GM23338 (cell line): ENCODE data around the gene IRAK1. TPM values are rescaled to one million over a fixed set of nuclear protein-coding genes. Genes with fewer than 3 reads are reported as not detected.
A peak's percentile ranks its signal among the peaks of the same experiment; 100 is the strongest.

Experiments used
- ATAC-seq: fragments of 200-7000 bp; cut with Tn5 transposase; 3 replicates; pipeline ENCODE4 v1.9.1; 2020
- DNase-seq: peaks from one replicate; pipeline ENCODE4 v3.0.0-alpha.2; 2015; ENCODE audit warnings: low spot score
- H2AFZ ChIP-seq: fragments of 200-600 bp; sonication (generic); 2 replicates; pipeline ENCODE4 v1.8.0; 2016; ENCODE audit warnings: antibody characterized with exemption, mild to moderate bottlenecking, moderate library complexity
- H3F3A ChIP-seq: fragments of 200-600 bp; sonication (generic); replicated peaks from 2 replicates; pipeline ENCODE4 v1.8.0; 2017; ENCODE audit warnings: antibody characterized with exemption, mixed run types, low read depth
- H3K27ac ChIP-seq: fragments of 200-600 bp; sonication (generic); 2 replicates; pipeline ENCODE4 v1.6.1; 2016; ENCODE audit warnings: low read depth
- H3K27me3 ChIP-seq: fragments of 200-600 bp; sonication (generic); 2 replicates; pipeline ENCODE4 v1.8.0; 2016; ENCODE audit warnings: mild to moderate bottlenecking, mixed run types, moderate library complexity; ENCODE audit not compliant: insufficient read depth
- H3K36me3 ChIP-seq: fragments of 200-600 bp; sonication (generic); 2 replicates; pipeline ENCODE4 v1.8.0; 2016; ENCODE audit warnings: mild to moderate bottlenecking; ENCODE audit not compliant: insufficient read depth
- H3K4me1 ChIP-seq: fragments of 200-600 bp; sonication (generic); 2 replicates; pipeline ENCODE4 v1.8.0; 2016; ENCODE audit warnings: mild to moderate bottlenecking, moderate library complexity; ENCODE audit not compliant: insufficient read depth
- H3K4me2 ChIP-seq: fragments of 200-600 bp; sonication (generic); 2 replicates; pipeline ENCODE4 v1.7.1; 2017; ENCODE audit warnings: mixed run types
- H3K4me3 ChIP-seq: fragments of 200-600 bp; sonication (generic); 2 replicates; pipeline ENCODE4 v1.6.1; 2016; ENCODE audit warnings: mixed run types
- H3K79me2 ChIP-seq: fragments of 200-600 bp; sonication (generic); replicated peaks from 2 replicates; pipeline ENCODE4 v1.8.0; 2017; ENCODE audit warnings: mild to moderate bottlenecking; ENCODE audit not compliant: insufficient read depth
- H3K9me2 ChIP-seq: fragments of 200-600 bp; sonication (generic); 2 replicates; pipeline ENCODE4 v1.8.0; 2017; ENCODE audit not compliant: insufficient read depth
- H4K20me1 ChIP-seq: fragments of 200-600 bp; sonication (generic); replicated peaks from 2 replicates; pipeline ENCODE4 v1.8.0; 2017; ENCODE audit warnings: mild to moderate bottlenecking; ENCODE audit not compliant: insufficient read depth
- H3K27ac Mint-ChIP-seq: 2 replicates; pipeline ENCODE4 v1.8.0; 2020; ENCODE audit warnings: inconsistent platforms, mild to moderate bottlenecking, moderate library complexity, mixed read lengths
- H3K27me3 Mint-ChIP-seq: 3 replicates; pipeline ENCODE4 v1.8.0; 2022; ENCODE audit warnings: low read depth, mild to moderate bottlenecking, moderate library complexity, mixed read lengths, inconsistent platforms; ENCODE audit not compliant: insufficient read depth, poor library complexity
- H3K36me3 Mint-ChIP-seq: 3 replicates; pipeline ENCODE4 v1.8.0; 2021; ENCODE audit warnings: low read depth, mild to moderate bottlenecking, inconsistent platforms, moderate library complexity, mixed read lengths
- H3K4me1 Mint-ChIP-seq: 3 replicates; pipeline ENCODE4 v1.8.0; 2020; ENCODE audit warnings: mild to moderate bottlenecking, inconsistent platforms, mixed read lengths
- H3K4me3 Mint-ChIP-seq: 3 replicates; pipeline ENCODE4 v1.8.0; 2021; ENCODE audit warnings: moderate library complexity, mild to moderate bottlenecking, inconsistent platforms, mixed read lengths
- H3K9me3 Mint-ChIP-seq: 3 replicates; pipeline ENCODE4 v1.8.0; 2020; ENCODE audit warnings: moderate library complexity, mild to moderate bottlenecking, inconsistent platforms, mixed read lengths
- CREB1 ChIP-seq: fragments of 250-450 bp; sonication (Bioruptor Pico); IDR thresholded peaks from 2 replicates; pipeline ENCODE4 v1.5.0; 2020; ENCODE audit warnings: low read depth, mild to moderate bottlenecking, moderate library complexity
- ETS1 ChIP-seq: IDR thresholded peaks from 2 replicates; pipeline ENCODE4 v1.6.1; 2016; ENCODE audit warnings: antibody characterized with exemption
- EZH2 ChIP-seq: fragments of 200-600 bp; sonication (generic); IDR thresholded peaks from one replicate; pipeline ENCODE4 v1.8.0; 2017; ENCODE audit warnings: antibody characterized with exemption, mild to moderate bottlenecking, low read depth; ENCODE audit not compliant: unreplicated experiment
- POLR2AphosphoS5 ChIP-seq: IDR thresholded peaks from 2 replicates; pipeline ENCODE4 v1.6.1; 2016; ENCODE audit warnings: antibody characterized with exemption, low read depth
- STAT1 ChIP-seq: IDR thresholded peaks from one replicate; pipeline ENCODE4 v1.6.1; 2016; ENCODE audit warnings: antibody characterized with exemption; ENCODE audit not compliant: unreplicated experiment
- ZNF114 ChIP-seq: fragments of 250-450 bp; sonication (Bioruptor Pico); IDR thresholded peaks from 2 replicates; pipeline ENCODE4 v1.5.0; 2020; ENCODE audit warnings: mild to moderate bottlenecking, moderate library complexity
- polyA plus RNA-seq: library from polyadenylated mRNA; unstranded; fragments of >200 nt; fragmentation: Nextera tagmentation; extraction: Ambion mirVana; gene quantifications from 2 replicates; pipeline ENCODE4 v1.2.1, GENCODE V29; 2016
- total RNA-seq: library from RNA; depleted of rRNA; stranded (reverse); fragments of >200 nt; shearing (Covaris generic); gene quantifications from 2 replicates; pipeline ENCODE4 v1.2.3, GENCODE V29; 2014

Gene IRAK1
- total and polyA plus RNA-seq, 2 experiments from 2014 or later: 21.6 to 38.0 TPM

GRCh38 chrX:153972368-153973126, 47.2 kb downstream of the IRAK1 start, which contains the start of gene TMEM187:
Gene TMEM187, plus strand, starts transcription at chrX:153972754. Its CDS starts 9,309 bp downstream, at chrX:153982063.
- ATAC-seq (peak; percentile 25), DNase-seq (peak; percentile 89)
- Histone ChIP-seq H3K27me3 (no peaks in the 10 kb centered on the region), H3K79me2 (peaks cover 30% of the 10 kb centered on the region), H3K4me3 (peak within 1 kb of the TSS; percentile 85), H3K9me2 (no peaks in the 10 kb centered on the region), H3K36me3 (no peaks in the 10 kb centered on the region), H4K20me1 (peaks cover 11% of the 10 kb centered on the region; the same call in 1 of the 2 replicates), H3K4me2 (peak within 1 kb of the TSS; percentile 88), H3F3A (0 out of 2 replicates have a peak, but pooled peaks cover 4% of the 10 kb centered on the region), H3K27ac (peak within 1 kb of the TSS; percentile 99), H2AFZ (no peak within 1 kb of the TSS), H3K4me1 (peaks cover 12% of the 10 kb centered on the region)
- Mint-ChIP-seq H3K4me1 (peaks cover 24% of the 10 kb centered on the region), H3K27ac (peak within 1 kb of the TSS; percentile 100), H3K27me3 (peaks cover 3% of the 10 kb centered on the region), H3K9me3 (no peaks in the 10 kb centered on the region; the same call in 2 of the 3 replicates), H3K4me3 (peak within 1 kb of the TSS; percentile 100), H3K36me3 (peaks cover 12% of the 10 kb centered on the region)
- TF ChIP-seq CREB1 (CRISPR knock-in tag): peak; percentile 87
- TF ChIP-seq POLR2AphosphoS5: no peak; the same call in 1 of the 2 replicates

- Histone ChIP-seq H3K4me3 (peak within 1 kb of the TSS; percentile 85), H3K36me3 (no peaks in the 10 kb centered on the region), H3K4me2 (peak within 1 kb of the TSS; percentile 78), H3F3A (0 out of 2 replicates have a peak, but pooled peaks cover 4% of the 10 kb centered on the region), H4K20me1 (peaks cover 17% of the 10 kb centered on the region), H3K4me1 (peaks cover 12% of the 10 kb centered on the region), H3K79me2 (peaks cover 38% of the 10 kb centered on the region), H3K27me3 (no peaks in the 10 kb centered on the region), H3K27ac (peak within 1 kb of the TSS; percentile 99), H3K9me2 (no peaks in the 10 kb centered on the region), H2AFZ (no peak within 1 kb of the TSS)
- peak within 1 kb of the TSS; percentile 100 for H3K27ac Mint-ChIP-seq
- H3K4me1 Mint-ChIP-seq: peaks cover 29% of the 10 kb centered on the region
- ATAC-seq (peak; percentile 29), DNase-seq (peak; percentile 86)
- no peaks in the 10 kb centered on the region; the same call in 2 of the 3 replicates for H3K9me3 Mint-ChIP-seq
- peak within 1 kb of the TSS; percentile 100 for H3K4me3 Mint-ChIP-seq
- TF ChIP-seq CREB1 (CRISPR knock-in tag) (peak; percentile 95), STAT1 (no peak), ZNF114 (no peak), POLR2AphosphoS5 (no peak; the same call in 1 of the 2 replicates)
- peaks cover 4% of the 10 kb centered on the region for H3K27me3 Mint-ChIP-seq
- peaks cover 15% of the 10 kb centered on the region for H3K36me3 Mint-ChIP-seq
These were observed 48.0 kb downstream of the IRAK1 start, which contains the start of gene HCFC1 for GRCh38 chrX:153971450-153972367. Gene HCFC1, minus strand, starts transcription at chrX:153971818. Its CDS starts 978 bp downstream, at chrX:153970840.

GRCh38 chrX:153971124-153971449, 48.6 kb downstream of the IRAK1 start:
- Histone ChIP-seq H3K36me3 (no peaks in the 10 kb centered on the region), H4K20me1 (peaks cover 17% of the 10 kb centered on the region), H3K9me2 (no peaks in the 10 kb centered on the region), H3K79me2 (peaks cover 45% of the 10 kb centered on the region), H3K27me3 (no peaks in the 10 kb centered on the region), H3K4me1 (peaks cover 12% of the 10 kb centered on the region), H3K27ac (peak overlapping the region; percentile 99), H3F3A (0 out of 2 replicates have a peak, but pooled peaks cover 4% of the 10 kb centered on the region), H2AFZ (no peak overlapping the region), H3K4me2 (peak overlapping the region; percentile 78), H3K4me3 (peak overlapping the region; percentile 85)
- DNase-seq: peak; percentile 72
- Mint-ChIP-seq H3K27ac (peak overlapping the region; percentile 100), H3K4me3 (peak overlapping the region; percentile 100), H3K4me1 (peaks cover 33% of the 10 kb centered on the region), H3K36me3 (peaks cover 15% of the 10 kb centered on the region), H3K9me3 (no peaks in the 10 kb centered on the region; the same call in 2 of the 3 replicates), H3K27me3 (peaks cover 4% of the 10 kb centered on the region)
- ATAC-seq: peak; percentile 48
- TF ChIP-seq EZH2: no peak
- TF ChIP-seq ETS1: peak; percentile 18
